ENCODE data around the gene TRIM33. TPM values are rescaled to one million over a fixed set of nuclear protein-coding genes. Genes with fewer than 3 reads are reported as not detected.
A peak's percentile ranks its signal among the peaks of the same experiment; 100 is the strongest.
"Not testable (repeated sequence)": the region's sequence is repeated elsewhere in the genome, so short reads cannot be mapped to it uniquely, and the experiment has no call there.

TRIM33 gene
- polyA plus RNA-seq, 4 donors = 40.4 to 66.2 (median 54.8) TPM

DNA sequence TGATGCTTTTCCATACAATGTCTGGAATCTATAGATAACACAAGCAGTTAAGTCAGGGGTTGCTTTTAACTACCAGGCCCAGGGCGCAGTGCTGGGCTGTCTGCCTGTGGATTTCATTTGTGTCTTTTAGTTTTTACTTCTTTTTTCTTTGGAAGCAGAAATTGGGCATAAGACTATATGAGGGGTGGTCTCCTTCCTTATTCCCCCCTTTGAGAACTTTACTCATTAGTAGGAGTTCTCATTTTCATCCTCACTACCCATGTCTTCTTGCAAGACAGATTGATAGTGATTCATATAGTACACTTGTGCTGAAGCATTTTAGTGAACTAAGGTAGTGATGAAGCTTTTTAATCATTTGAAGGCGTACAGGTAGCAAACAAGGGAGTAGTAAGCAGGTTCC is 147.8 kb downstream of the TRIM33 start:
- not testable (repeated sequence) for DNase-seq (ENCODE audit: low read depth in 4 of 4, low spot score in 3 of 4)

DNA sequence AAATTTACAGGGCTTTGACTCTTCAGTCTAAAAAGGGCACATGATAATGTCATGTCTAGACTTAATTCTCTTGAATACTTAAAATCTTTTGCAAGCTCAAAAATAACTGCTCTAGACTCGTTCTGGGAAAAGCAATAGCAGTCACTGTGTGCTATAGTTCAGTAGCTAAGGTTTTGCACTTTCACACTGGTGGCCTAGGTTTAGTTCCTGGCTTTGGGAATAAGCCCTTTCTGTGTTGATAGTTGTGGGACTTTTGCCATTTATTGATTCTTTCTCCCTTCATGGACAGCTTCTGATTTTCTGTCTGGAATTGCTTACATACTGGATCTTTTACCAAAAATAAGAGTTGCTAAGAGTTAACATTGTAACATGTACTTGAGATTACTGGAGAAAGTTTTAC is 151.2 kb downstream of the TRIM33 start:
- no peak for DNase-seq (ENCODE audit: low read depth in 4 of 4, low spot score in 3 of 4)

DNA sequence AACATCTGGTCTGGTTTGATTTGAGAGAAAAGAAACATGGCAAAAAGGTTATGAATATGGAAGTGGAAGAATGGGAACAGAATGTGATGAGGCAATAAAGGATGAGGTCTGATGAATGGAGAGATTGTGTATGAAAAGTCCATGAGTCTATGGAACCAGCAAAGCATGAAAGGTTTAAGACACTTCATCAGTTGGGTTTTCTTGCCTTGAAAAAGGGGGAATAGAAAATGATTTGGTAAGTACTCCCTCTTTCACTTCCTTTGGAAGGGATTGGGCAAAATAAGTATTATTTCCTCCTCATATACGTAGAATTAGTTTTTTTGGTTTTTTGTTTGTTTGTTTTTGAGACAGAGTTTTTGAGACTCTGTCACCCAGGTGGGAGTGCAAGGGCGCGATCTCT is 155.8 kb downstream of the TRIM33 start:
- no peak for DNase-seq (ENCODE audit: low read depth in 4 of 4, low spot score in 3 of 4)

DNA sequence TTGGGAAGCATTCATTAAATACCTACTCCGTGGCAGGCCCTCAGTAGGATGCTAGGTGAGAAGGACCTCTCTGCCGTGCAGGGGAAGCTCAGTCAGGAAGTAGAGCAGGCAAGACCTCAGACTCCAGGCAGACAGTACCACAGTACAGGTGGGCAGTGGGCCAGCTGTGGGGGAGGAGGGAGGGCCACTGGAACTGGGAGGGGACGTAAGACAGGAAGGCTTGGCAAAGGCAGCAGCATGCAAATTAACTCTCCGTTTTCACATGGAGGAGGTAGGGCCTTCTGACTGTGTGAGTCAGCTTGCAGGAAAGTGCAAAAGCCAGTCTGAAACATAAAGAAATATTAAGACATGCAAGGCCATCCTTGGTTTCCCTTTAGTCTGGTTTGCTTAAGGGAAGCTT is 157.7 kb downstream of the TRIM33 start:
- peak in 2 of 4 donors; percentile 18 to 24 for DNase-seq (ENCODE audit: low read depth in 4 of 4, low spot score in 3 of 4)

DNA sequence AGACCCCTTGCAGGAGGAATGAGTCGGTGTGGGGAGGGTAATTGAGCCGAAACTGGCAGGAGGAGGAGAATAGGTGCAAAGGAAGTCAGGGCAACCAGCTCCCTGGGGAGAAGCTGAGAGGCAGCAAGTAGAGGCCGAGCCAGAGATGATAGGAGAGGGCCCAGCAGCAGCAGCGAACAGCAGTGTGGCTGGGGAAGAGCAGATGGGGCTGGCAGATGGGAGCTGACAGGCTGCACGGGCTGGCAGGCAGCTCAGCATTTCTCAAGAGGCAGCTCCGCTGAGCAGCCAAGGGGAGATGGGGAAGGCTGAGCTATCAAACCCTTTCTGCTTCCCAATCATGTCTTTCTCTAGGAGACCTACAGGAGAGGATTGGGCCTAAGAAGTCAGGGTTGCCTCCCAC is 158.2 kb downstream of the TRIM33 start:
- no peak for DNase-seq (ENCODE audit: low read depth in 4 of 4, low spot score in 3 of 4)

DNA sequence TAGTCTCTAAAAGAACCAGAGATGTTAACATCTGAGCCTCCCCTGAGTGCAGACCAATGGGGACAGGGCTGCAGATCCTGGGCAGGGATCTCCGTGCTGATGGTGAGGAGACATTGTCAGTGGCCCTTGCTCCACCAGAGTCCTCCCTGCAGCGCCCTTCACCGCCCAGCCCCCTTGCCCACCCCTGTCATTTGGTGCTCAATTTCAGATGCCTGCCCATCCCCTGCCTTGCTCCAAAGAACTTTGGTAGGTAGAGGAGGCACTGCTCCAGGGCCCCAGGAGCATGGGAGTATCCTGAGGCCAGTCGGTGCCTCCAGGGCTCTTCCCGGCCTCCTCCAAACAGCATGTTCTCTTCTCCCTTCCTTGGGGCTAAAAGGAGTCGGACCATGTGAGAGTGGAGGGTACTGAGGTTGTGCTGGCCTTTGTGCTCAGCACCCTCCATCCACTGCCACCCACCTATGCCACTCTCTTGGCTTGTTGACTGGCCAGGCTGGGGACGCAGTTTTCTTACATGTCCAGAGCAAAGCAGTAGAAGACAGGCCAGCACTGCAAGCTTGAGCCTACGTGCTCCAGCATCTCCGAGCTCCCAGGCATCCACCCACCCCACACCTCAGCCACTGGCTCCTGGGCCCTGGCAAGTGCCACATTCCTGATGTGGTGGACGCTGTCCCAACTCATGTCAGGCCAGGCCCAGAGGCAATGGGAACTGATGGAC is 160.1 kb downstream of the TRIM33 start:
- DNase-seq (ENCODE audit: low read depth in 4 of 4, low spot score in 3 of 4) = no peak

DNA sequence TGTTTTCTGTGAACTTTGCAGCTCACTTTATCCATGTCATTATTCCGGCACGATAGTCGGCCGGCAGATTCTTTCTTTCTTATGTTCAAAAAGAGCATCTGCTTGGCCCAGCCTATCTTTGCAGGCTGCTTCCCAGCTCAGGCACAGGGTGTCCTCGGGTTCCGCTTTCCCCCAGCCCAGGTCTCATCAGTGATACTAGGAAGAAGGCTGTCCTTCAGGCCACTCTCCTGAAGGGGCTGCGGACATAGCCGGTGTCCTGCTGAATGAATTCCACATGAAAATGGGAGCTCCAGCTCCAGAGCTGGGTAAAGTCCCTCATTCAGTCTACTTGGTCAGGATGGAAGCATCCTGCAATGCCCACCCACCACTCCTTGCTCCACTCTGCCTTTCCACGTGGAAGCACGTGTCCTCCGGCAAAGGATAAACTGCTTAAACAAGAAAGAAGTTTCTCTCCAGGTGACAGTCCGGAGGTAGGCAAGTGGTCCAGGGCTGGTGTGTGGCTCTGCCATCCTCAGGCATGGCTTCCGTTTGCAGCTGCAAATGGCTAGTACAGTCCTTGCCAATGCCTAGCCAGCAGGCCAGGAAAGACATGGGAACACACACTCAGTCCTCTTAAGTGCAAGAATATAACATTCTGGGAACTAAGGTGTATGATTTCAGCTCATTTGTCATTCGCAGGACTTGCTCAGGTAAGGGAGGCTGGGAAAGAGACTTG is 161.0 kb downstream of the TRIM33 start:
- no peak for DNase-seq (ENCODE audit: low read depth in 4 of 4, low spot score in 3 of 4)

DNA sequence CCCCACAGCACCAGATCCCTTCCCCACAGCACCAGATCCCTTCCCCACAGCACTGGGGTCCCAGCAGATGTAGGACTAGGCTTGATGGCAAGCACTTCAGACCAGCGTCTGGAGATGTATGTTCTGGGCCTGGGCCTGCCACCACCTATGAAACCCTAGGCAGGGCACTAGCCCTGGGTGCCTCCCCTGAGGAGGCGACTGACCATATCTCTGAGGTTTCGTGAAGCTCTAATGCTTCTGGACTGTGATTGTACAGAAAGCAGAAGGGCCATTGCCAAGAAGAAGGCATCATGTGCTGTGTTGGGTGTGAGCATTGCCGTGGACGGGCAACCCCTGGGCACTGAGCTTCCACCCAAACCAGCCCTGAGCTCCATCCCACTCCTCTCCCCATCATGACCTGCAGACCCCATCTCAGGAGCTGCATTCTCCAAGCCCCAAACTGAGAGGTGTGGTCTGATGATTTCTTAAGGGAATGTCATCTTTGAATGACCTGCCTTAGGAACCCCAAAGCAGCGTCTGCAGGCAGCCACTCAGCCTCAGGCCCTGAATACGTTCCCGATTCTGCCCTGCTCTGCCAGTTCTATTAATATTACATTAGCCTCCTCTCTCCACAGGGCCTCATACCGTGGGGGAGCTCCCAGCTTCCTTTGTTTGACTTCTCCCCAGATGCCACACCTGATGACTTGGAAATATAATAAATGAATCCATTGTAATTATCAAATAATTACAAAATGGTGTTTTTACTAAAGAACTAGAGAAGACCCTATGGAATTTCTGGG is 163.4 kb downstream of the TRIM33 start:
- no peak for DNase-seq (ENCODE audit: low read depth in 4 of 4, low spot score in 3 of 4)

DNA sequence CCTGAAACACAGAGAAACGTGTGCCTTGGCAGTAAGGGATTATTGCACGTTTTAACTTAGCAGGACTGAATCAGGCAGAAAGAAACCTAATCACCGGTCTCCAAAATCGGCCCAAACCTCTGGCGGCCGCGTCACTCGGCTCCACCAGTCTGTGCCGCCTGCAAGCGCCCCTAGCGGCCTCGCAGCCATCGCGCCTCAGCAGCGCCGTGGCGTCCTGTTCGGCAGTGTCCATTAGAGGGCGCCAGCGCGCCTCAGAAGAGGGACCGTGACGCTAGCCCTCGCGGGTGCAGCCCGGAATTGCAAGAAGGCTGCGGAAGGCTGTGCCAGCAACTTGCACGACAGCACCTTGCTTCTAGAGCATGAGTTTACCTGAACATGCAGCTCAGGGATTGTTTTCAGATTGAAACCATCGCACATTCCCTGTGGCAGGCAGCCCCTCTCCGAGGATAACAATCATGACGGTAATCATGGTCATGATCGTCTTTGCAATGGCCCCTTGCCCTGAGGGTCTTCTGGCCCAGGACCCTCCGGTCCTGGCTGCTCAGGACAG is 164.4 kb downstream of the TRIM33 start:
- peak; percentile 91 to 94 (median 92) for DNase-seq (ENCODE audit: low read depth in 4 of 4, low spot score in 3 of 4)

DNA sequence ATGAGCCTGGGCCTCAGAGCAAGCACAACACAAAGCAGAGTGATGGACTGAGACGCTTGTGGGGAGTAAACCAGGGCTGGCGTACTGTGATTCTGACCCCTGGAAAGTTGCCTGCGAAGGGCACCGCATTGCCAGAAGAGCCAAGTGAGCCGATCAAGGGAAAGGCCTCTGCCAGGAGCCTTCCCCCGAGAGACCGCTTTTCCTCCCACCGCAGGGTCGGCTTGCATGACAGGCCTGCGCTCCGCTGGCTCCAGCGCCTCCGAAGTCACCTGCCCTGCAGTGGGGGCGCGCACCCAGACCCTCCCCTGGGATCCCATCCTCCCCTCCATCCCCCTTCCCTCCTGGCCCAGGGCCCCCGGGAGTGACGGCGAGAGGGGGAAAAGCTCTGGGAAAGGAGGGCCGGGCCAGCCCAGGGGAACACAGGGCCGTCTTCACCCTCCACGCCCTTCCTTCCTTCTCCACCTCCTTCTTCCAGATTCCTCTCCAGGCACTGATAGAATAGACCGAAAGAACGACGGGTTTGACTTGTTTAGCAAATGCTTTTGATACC is 165.0 kb downstream of the TRIM33 start:
- DNase-seq (ENCODE audit: low read depth in 4 of 4, low spot score in 3 of 4) = no peak

DNA sequence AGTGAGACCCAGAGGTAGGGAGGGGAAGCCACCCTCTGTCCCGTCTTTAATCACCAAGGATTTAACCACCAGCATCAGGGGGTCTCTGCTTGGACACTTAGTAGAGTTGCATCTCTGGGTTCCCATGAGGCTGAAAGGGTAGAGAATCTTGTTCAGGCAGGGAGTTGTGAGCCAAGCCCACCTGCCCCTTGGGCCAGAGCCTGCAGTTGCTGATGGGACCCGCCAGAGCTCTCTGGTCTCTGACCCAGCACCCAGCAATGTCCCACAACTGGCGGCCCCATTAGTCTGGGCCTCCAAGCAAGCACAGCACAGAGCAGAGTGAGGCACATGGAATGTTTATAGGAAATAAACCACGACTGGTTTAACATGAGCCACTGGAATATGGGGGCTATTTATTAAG is 166.3 kb downstream of the TRIM33 start:
- DNase-seq (ENCODE audit: low read depth in 4 of 4, low spot score in 3 of 4) = no peak

Other genes with a start within 250 kb of the TRIM33 start
- gene BCAS2, start 70.4 kb upstream of the TRIM33 start, polyA plus RNA-seq (ENCODE audit: insufficient read length in 4 of 4) = 10 to 100 TPM; 52.8 to 75.3 (median 60.6) TPM
- 1 to 10 TPM; 3.4 to 4.7 (median 4.3) TPM for gene DENND2C, start 158.8 kb upstream of the TRIM33 start, polyA plus RNA-seq (ENCODE audit: insufficient read length in 4 of 4)
- not detected for gene AMPD1, start 184.3 kb upstream of the TRIM33 start, polyA plus RNA-seq (ENCODE audit: insufficient read length in 4 of 4)
- gene NRAS, start 205.6 kb upstream of the TRIM33 start, polyA plus RNA-seq (ENCODE audit: insufficient read length in 4 of 4) = 10 to 100 TPM; 50.8 to 78.4 (median 68.2) TPM
- 100 to 1,000 TPM; 378 to 499 (median 442) TPM for gene CSDE1, start 246.8 kb upstream of the TRIM33 start, polyA plus RNA-seq (ENCODE audit: insufficient read length in 4 of 4)